GM18868 (cell line): ENCODE data around the gene SCAF4.
A peak's percentile ranks its signal among the peaks of the same experiment; 100 is the strongest.

Experiments used
- ATAC-seq: cut with Tn5 transposase; IDR thresholded peaks from one replicate; pipeline ENCODE4 v1.9.1; 2021; ENCODE audit warnings: mild to moderate bottlenecking, moderate library complexity; ENCODE audit not compliant: unreplicated experiment

The SCAF4 gene

GRCh38 chr21:31714741-31715365 is 17.1 kb downstream of the SCAF4 start:
- no peak for ATAC-seq

- peak; percentile 81 for ATAC-seq
Measured at GRCh38 chr21:31713973-31714740, 17.8 kb downstream of the SCAF4 start.

- ATAC-seq = no peak
Measured at GRCh38 chr21:31713115-31713514, 18.8 kb downstream of the SCAF4 start.

- ATAC-seq = no peak
Measured at GRCh38 chr21:31711745-31712285, 20.1 kb downstream of the SCAF4 start.

- no peak for ATAC-seq
Measured at GRCh38 chr21:31711326-31711725, 20.6 kb downstream of the SCAF4 start.

GRCh38 chr21:31710586-31710985 is 21.3 kb downstream of the SCAF4 start:
- ATAC-seq = no peak

GRCh38 chr21:31708541-31708940 is 23.4 kb downstream of the SCAF4 start:
- ATAC-seq = no peak

GRCh38 chr21:31707499-31707898 is 24.4 kb downstream of the SCAF4 start:
- ATAC-seq = no peak

GRCh38 chr21:31706562-31706961 is 25.4 kb downstream of the SCAF4 start:
- no peak for ATAC-seq

GRCh38 chr21:31700040-31700439 is 31.9 kb downstream of the SCAF4 start:
- no peak for ATAC-seq

- no peak for ATAC-seq
Measured at GRCh38 chr21:31698461-31698860, 33.5 kb downstream of the SCAF4 start.

- ATAC-seq = no peak
Measured at GRCh38 chr21:31696424-31696823, 35.5 kb downstream of the SCAF4 start.

- no peak for ATAC-seq
Measured at GRCh38 chr21:31693222-31693621, 38.7 kb downstream of the SCAF4 start.

- no peak for ATAC-seq
Measured at GRCh38 chr21:31688603-31689368, 43.1 kb downstream of the SCAF4 start.

- no peak for ATAC-seq
Measured at GRCh38 chr21:31687108-31687507, 44.8 kb downstream of the SCAF4 start.

- no peak for ATAC-seq
Measured at GRCh38 chr21:31686272-31686915, 45.5 kb downstream of the SCAF4 start.

GRCh38 chr21:31684918-31685317 is 47.0 kb downstream of the SCAF4 start:
- no peak for ATAC-seq

- ATAC-seq = no peak
Measured at GRCh38 chr21:31683029-31683428, 48.9 kb downstream of the SCAF4 start.

GRCh38 chr21:31682620-31683019 is 49.3 kb downstream of the SCAF4 start:
- no peak for ATAC-seq

GRCh38 chr21:31678478-31678877 is 53.4 kb downstream of the SCAF4 start:
- no peak for ATAC-seq

- no peak for ATAC-seq
Measured at GRCh38 chr21:31677047-31677446, 54.9 kb downstream of the SCAF4 start.
